HG02759 (cell line): ENCODE measurements around the gene PAPSS2.
"Not testable (repeated sequence)": the region's sequence is repeated elsewhere in the genome, so short reads cannot be mapped to it uniquely, and the experiment has no call there.

ENCODE experiments used
- ATAC-seq: cut with Tn5 transposase; IDR thresholded peaks from one replicate; pipeline ENCODE4 v1.9.1; 2021; ENCODE audit warnings: mild to moderate bottlenecking, moderate library complexity; ENCODE audit not compliant: unreplicated experiment

The PAPSS2 gene

GRCh38 chr10:87702260-87702972 lies 42.7 kb downstream of the PAPSS2 start:
- no peak for ATAC-seq

GRCh38 chr10:87702973-87703294 lies 43.3 kb downstream of the PAPSS2 start:
- no peak for ATAC-seq

GRCh38 chr10:87703771-87704170 lies 44.1 kb downstream of the PAPSS2 start:
- ATAC-seq, result no peak

- ATAC-seq, result no peak
These were observed 45.7 kb downstream of the PAPSS2 start for GRCh38 chr10:87705339-87705738.

GRCh38 chr10:87706731-87707130 lies 47.1 kb downstream of the PAPSS2 start:
- no peak for ATAC-seq

GRCh38 chr10:87707254-87707653 lies 47.6 kb downstream of the PAPSS2 start:
- ATAC-seq, result no peak

- ATAC-seq, result no peak
These were observed 53.4 kb downstream of the PAPSS2 start for GRCh38 chr10:87712913-87713616.

- no peak for ATAC-seq
These were observed 54.0 kb downstream of the PAPSS2 start for GRCh38 chr10:87713707-87714106.

GRCh38 chr10:87715552-87716347 lies 56.1 kb downstream of the PAPSS2 start:
- ATAC-seq, result no peak

- ATAC-seq, result no peak
These were observed 56.6 kb downstream of the PAPSS2 start for GRCh38 chr10:87716348-87716670.

- no peak for ATAC-seq
These were observed 61.0 kb downstream of the PAPSS2 start for GRCh38 chr10:87720665-87721064.

GRCh38 chr10:87721781-87722180 lies 62.1 kb downstream of the PAPSS2 start:
- no peak for ATAC-seq

GRCh38 chr10:87722716-87723115 lies 63.0 kb downstream of the PAPSS2 start:
- no peak for ATAC-seq

GRCh38 chr10:87723500-87723899 lies 63.8 kb downstream of the PAPSS2 start:
- ATAC-seq, result no peak

- no peak for ATAC-seq
These were observed 65.1 kb downstream of the PAPSS2 start for GRCh38 chr10:87724789-87725188.

- ATAC-seq, result no peak
These were observed 70.3 kb downstream of the PAPSS2 start for GRCh38 chr10:87729940-87730339.

GRCh38 chr10:87733081-87733480 lies 73.4 kb downstream of the PAPSS2 start:
- ATAC-seq, result no peak

- ATAC-seq, result no peak
These were observed 75.5 kb downstream of the PAPSS2 start for GRCh38 chr10:87734987-87735827.

GRCh38 chr10:87738253-87738652 lies 78.6 kb downstream of the PAPSS2 start:
- ATAC-seq, result not testable (repeated sequence)

- no peak for ATAC-seq
These were observed 80.0 kb downstream of the PAPSS2 start for GRCh38 chr10:87739703-87740102.

- ATAC-seq, result no peak
These were observed 80.6 kb downstream of the PAPSS2 start for GRCh38 chr10:87740254-87740655.
